ENCODE data around the gene NAV2.

Gene NAV2

DNA sequence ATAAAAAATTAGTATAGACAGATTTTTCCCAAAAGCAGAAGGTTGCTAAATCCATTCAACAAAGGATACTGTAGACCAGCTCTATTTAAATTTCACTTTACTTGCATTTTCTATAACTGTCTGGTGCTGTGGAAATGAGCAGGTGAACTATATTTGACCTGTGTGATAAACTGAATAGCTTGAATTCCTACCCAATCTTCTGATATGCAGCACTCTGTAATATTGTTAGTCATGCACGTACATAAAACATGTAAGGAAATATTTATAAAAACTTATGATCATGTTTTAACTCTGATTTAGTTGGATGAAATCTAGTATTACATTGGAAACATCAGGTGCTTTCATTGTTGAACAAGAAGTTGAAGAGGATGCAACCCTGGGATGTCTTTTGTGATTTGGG is 234.0 kb downstream of the NAV2 start:
- ChIA-PET CTCF (interaction anchor here (1.0 to 3.8 kb wide), 4 partner anchors 10 to 186 kb away, joined by 3 to 21 read pairs (median 3); no protein-coding TSS in a partner anchor), POLR2A (no interaction called here)

DNA sequence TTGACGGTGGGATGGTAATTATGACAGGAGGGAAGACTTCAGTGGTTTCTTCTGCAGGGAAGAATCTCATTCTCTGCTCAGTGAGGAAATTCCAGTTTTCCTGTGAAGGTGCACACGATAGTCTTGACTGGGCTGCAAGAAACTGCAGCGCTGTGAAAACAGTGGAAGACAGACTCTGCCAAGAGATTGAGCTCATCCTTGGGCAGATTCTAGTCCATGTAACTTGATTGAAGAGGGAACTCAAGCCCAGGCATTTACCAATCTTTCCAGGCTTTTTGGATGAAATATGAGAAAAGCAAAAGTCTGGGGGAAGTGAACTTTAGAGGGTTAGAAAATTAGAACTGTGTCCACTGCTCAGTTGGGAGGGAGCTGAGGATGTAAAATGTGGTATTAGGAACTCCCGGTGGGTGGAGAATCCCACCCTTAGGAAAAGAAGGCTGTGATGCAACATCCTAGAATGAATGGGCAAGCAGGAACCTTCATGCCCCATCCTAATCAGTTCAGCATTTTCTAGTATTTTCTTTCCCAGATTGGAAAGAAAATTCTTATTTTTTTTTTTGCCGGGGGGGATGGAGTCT is 235.0 kb downstream of the NAV2 start:
- ChIA-PET CTCF (interaction anchor here (0.9 to 3.8 kb wide), 4 partner anchors 10 to 406 kb away, joined by 3 to 21 read pairs (median 3); no protein-coding TSS in a partner anchor), POLR2A (no interaction called here)
- no peak for DNase-seq (ENCODE audit: extremely low spot score)
- TF ChIP-seq, protein P1, sequence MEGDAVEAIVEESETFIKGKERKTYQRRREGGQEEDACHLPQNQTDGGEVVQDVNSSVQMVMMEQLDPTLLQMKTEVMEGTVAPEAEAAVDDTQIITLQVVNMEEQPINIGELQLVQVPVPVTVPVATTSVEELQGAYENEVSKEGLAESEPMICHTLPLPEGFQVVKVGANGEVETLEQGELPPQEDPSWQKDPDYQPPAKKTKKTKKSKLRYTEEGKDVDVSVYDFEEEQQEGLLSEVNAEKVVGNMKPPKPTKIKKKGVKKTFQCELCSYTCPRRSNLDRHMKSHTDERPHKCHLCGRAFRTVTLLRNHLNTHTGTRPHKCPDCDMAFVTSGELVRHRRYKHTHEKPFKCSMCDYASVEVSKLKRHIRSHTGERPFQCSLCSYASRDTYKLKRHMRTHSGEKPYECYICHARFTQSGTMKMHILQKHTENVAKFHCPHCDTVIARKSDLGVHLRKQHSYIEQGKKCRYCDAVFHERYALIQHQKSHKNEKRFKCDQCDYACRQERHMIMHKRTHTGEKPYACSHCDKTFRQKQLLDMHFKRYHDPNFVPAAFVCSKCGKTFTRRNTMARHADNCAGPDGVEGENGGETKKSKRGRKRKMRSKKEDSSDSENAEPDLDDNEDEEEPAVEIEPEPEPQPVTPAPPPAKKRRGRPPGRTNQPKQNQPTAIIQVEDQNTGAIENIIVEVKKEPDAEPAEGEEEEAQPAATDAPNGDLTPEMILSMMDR (IDR thresholded peaks at IDR 0.05; ENCODE audit: control extremely low read depth, extremely low read depth, low read depth, missing control alignments), result no peak

More for the DNA sequence above, 234.0 kb downstream of the NAV2 start:
- DNase-seq (ENCODE audit: extremely low spot score), result no peak
- TF ChIP-seq, protein P1 (IDR thresholded peaks at IDR 0.05; ENCODE audit: control extremely low read depth, extremely low read depth, low read depth, missing control alignments), result no peak

DNA sequence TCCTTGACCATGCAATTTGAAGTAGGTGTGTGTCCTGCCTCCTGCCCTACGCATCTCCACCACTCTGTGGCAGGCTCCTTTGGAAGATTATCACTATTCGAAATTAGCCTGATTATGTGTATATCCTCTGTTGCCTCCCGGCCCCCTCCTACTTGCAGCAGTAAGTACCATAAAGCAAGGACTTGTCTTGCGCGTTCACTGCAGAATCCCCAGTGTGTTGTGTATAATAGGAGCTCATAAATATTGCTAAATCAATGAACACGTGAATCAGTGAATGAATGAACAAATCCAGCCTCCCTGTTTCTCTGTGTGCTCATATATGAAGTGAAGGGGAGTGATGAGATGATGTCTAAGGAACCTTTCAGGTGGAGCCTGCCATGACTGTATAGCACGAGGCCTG is 237.0 kb downstream of the NAV2 start:
- ChIA-PET CTCF (interaction anchor here (1.0 to 6.3 kb wide), 10 partner anchors 10 to 186 kb away, joined by 4 to 45 read pairs (median 5); no protein-coding TSS in a partner anchor), POLR2A (no interaction called here)

DNA sequence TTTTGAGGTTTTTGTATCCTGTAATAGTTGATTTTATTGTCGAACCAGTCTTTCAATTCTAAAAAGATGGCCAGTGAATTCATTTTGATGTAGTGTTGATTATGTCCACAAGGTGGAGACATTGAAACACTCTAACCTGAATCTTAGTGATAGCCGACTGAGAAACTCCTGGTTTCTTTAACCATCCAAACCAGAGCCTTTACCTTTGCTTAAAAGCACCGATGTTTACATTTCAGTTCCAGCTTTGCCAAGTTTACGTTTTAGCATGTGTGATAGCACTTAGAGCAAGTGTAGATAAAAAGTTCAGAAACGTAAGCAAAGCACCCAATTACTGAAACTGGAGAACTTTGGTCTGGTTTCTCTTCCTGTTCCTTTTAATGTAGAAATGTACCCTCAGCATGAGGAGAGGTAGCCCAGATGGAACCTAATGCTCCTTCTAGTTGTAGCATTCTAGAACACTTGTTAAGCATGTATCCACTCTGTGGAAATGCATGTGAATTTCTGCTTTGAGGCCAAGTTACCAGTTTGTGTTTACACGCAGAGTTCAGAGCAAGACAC is 239.0 kb downstream of the NAV2 start:
- TF ChIP-seq, protein P1 (IDR thresholded peaks at IDR 0.05; ENCODE audit: control extremely low read depth, extremely low read depth, low read depth, missing control alignments), result peak; percentile 38
- ChIA-PET POLR2A (no interaction called here), CTCF (interaction anchor here (1.2 to 6.3 kb wide), 10 partner anchors 10 to 181 kb away, joined by 3 to 45 read pairs (median 7); no protein-coding TSS in a partner anchor)
- DNase-seq (ENCODE audit: extremely low spot score), result peak; percentile 39

More for the DNA sequence above, 237.0 kb downstream of the NAV2 start:
- DNase-seq (ENCODE audit: extremely low spot score), result no peak
- TF ChIP-seq, protein P1 (IDR thresholded peaks at IDR 0.05; ENCODE audit: control extremely low read depth, extremely low read depth, low read depth, missing control alignments), result no peak

DNA sequence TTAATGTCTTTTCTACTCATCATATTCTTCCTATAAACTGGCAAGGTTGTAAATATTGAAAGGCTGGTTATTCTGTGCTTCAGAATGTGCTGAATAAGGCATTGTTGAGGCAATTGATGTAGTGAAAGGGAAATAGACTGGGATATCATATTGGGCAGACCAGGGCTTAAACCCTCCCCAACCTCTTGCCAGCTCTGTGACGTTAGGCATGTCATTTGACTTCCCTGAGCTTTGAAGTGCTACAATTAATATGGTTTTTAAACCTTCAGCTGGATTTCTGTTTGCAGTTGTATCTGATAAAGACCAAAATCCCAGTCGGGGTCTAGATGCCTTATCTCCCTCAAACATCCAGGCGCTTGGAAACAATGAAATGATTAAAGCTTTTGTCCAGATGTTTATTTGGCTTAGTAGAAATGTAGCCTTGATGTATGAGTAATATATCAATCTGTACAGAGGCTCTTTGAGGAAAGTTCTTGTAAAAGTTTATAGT is 239.5 kb downstream of the NAV2 start:
- TF ChIP-seq, protein P1 (IDR thresholded peaks at IDR 0.05; ENCODE audit: control extremely low read depth, extremely low read depth, low read depth, missing control alignments), result no peak
- no peak for DNase-seq (ENCODE audit: extremely low spot score)
- ChIA-PET POLR2A (no interaction called here), CTCF (interaction anchor here (0.9 to 6.3 kb wide), 13 partner anchors 10 to 181 kb away, joined by 3 to 45 read pairs (median 5); no protein-coding TSS in a partner anchor)

DNA sequence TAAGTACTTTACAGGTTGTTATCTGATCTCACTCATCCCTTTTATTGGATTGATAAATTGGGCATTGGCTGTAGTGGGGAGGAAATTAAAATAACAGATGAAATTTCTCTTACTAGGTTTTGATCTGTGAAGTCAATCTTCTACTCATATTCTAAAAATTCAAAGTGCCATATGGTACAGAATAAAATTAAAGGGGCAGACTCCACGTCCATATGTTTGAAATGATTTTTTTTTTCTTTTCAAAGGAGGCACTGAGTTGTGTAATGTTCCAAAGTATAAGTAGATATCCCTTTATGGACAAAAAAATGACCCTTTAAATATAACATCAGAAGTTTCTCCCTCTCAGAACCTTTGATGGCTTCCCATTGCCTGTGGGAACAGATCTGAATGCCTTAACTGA is 240.3 kb downstream of the NAV2 start:
- TF ChIP-seq, protein P1 (IDR thresholded peaks at IDR 0.05; ENCODE audit: control extremely low read depth, extremely low read depth, low read depth, missing control alignments), result no peak
- CTCF ChIA-PET, result interaction anchor here (0.9 to 6.3 kb wide), 11 partner anchors 11 to 180 kb away, joined by 3 to 45 read pairs (median 4); no protein-coding TSS in a partner anchor
- POLR2A ChIA-PET, result no interaction called here
- DNase-seq (ENCODE audit: extremely low spot score), result no peak

Measured in GM10248 (cell line).